KOPT-K1 (cell line): ENCODE results near the gene PRODH2.

Experiments used
- H3K27ac ChIP-seq: fragments of 200-600 bp; sonication (generic); 2 replicates; pipeline ENCODE4 v1.5.1; 2016; ENCODE audit warnings: antibody characterized with exemption, mild to moderate bottlenecking, low read depth, low read length; ENCODE audit not compliant: poor library complexity, severe bottlenecking
- H3K36me3 ChIP-seq: fragments of 200-600 bp; sonication (generic); 2 replicates; pipeline ENCODE4 v1.5.1; 2017; ENCODE audit warnings: antibody characterized with exemption, mild to moderate bottlenecking, low read length, moderate library complexity; ENCODE audit not compliant: insufficient read depth
- H3K9me3 ChIP-seq: fragments of 200-600 bp; sonication (generic); 2 replicates; pipeline ENCODE4 v1.5.1; 2017; ENCODE audit warnings: antibody characterized with exemption, low read length, mild to moderate bottlenecking; ENCODE audit not compliant: insufficient read depth, poor library complexity, severe bottlenecking

PRODH2 gene

DNA sequence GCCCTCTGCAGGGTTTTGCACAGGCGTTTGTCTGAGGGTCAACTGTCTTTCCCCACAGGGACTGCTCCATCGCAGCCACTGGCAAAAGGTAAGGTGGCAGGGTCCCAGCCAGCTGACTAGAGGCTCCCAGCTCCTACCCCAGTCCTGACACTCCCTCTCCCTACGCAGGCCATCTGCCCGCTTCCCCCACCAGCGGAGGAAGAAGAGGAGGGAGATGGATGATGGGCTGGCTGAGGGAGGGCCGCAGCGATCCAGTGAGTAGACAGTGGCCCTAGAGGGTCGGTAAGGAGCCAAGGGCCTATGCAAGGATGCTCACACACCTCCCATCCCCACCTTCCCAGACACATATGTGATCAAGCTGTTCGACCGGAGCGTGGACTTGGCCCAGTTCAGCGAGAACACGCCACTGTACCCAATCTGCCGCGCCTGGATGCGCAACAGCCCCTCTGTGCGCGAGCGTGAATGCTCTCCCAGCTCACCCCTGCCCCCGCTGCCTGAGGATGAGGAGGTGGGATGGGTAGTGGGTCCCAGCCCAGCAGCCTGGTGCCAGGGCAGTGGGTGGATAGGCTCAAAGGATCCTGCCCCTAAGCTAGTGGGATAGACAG is 59.8 kb downstream of the PRODH2 start:
- H3K9me3 ChIP-seq, result no peaks in the 10 kb centered on the region
- no peak overlapping the region for H3K27ac ChIP-seq
- peaks cover 23% of the 10 kb centered on the region; the same call in 1 of the 2 replicates for H3K36me3 ChIP-seq

DNA sequence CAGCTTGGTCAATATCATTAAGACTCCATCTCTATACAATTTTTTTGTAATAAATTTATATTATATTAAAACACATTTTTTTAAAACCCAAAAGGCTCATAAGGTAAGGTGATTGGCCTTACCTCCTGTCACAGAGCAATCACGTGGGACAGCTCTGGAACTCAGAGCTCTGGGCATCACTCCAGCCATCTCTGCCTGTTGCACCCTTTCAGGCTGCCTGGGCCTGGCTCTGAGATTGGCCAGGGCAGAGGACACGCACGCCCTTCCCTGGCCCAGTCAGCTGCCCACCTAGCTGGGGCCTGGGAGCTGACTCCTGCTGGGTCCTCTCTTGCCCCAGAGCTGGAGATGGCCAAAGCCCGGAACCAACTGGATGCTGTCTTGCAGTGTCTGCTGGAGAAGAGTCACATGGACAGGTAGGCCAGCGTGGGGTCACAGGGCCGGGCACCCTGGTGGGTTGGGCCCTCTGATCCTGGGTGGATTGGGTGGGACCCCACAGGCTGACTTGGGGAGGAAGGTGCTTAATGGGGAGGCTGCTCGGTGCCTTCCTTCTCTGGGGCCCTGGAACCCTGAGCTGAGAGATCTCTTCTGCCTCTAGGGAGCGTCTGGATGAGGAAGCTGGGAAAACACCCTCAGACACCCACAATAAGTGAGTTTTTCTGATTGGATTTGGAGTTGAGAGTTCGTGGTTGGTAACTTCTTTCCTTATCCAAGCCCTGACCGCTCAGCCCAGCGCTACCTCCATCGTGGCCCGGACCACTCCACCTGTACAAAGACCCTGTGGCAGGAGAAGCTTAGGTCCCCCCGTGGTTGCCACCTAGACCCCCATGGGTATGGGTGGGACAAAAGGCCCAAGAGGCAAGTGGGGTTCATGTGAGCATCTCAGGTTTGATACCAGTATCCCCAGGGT is 60.6 kb downstream of the PRODH2 start:
- peaks cover 23% of the 10 kb centered on the region; the same call in 1 of the 2 replicates for H3K36me3 ChIP-seq
- no peaks in the 10 kb centered on the region for H3K9me3 ChIP-seq
- H3K27ac ChIP-seq, result no peak overlapping the region

DNA sequence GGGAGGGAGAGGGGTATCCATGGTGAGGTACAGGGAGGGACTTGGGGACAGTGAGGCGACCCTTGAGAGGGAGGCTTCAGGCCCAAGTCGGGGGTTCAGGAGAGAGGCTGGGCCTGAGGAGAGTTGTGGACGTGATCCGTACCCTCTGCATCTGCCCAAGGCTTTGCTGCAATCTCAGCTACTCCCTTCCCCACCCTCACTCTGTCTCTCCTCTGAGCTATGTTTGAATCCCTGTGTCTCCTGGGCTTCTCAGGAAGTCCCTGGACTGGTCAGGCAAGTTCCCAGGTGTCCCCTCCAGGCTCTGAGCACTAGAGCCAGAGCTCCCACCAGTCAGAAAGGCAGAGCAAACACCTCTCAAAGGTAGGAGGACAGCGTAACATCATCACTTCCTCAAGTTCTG is 62.5 kb downstream of the PRODH2 start:
- H3K27ac ChIP-seq, result no peak overlapping the region
- no peaks in the 10 kb centered on the region for H3K9me3 ChIP-seq
- peaks cover 23% of the 10 kb centered on the region; the same call in 1 of the 2 replicates for H3K36me3 ChIP-seq
